IMR-90 (cell line): ENCODE measurements around the gene JMJD6. TPM values are rescaled to one million over a fixed set of nuclear protein-coding genes. Genes with fewer than 3 reads are reported as not detected.
"Not testable (repeated sequence)": the region's sequence is repeated elsewhere in the genome, so short reads cannot be mapped to it uniquely, and the experiment has no call there.

ENCODE experiments used
- ATAC-seq: fragments of 200-7000 bp; cut with Tn5 transposase; 2 replicates; pipeline ENCODE4 v1.9.1; 2020; ENCODE audit warnings: low read depth, mild to moderate bottlenecking, moderate library complexity
- BruUV-seq: library from RNA; stranded (reverse); fragments of 400-500 nt; replicated peaks from 2 replicates; lab custom pipeline; 2021; lab: Mats Ljungman, UMichigan
- CTCF ChIA-PET: fragments of 300-600 bp; formaldehyde crosslinking; extraction: SDS; loops from one replicate; lab custom pipeline; 2021; ENCODE audit warnings: antibody characterized with exemption; lab: Yijun Ruan, JAX
- POLR2A ChIA-PET: fragments of 300-600 bp; sonication (Branson Sonifier 250); formaldehyde crosslinking; loops from one replicate; lab custom pipeline; 2022; ENCODE audit warnings: antibody characterized with exemption; ENCODE audit not compliant: unreplicated experiment; lab: Charles Lee
- DNase-seq: peaks from one replicate; pipeline ENCODE4 v3.0.0; 2013
- H2AFZ ChIP-seq: replicated peaks from 2 replicates; pipeline ENCODE3; 2013; ENCODE audit warnings: low read length, mild to moderate bottlenecking; ENCODE audit not compliant: poor library complexity
- H2AK5ac ChIP-seq: 2 replicates; pipeline ENCODE4 v1.6.1; 2013; ENCODE audit warnings: low read depth, low read length, inconsistent platforms
- H2AK9ac ChIP-seq: replicated peaks from 2 replicates; pipeline ENCODE3; 2013; ENCODE audit warnings: mild to moderate bottlenecking, low read depth, low read length, moderate library complexity; ENCODE audit not compliant: poor library complexity
- H2BK120ac ChIP-seq: 2 replicates; pipeline ENCODE4 v1.6.1; 2013; ENCODE audit warnings: low read depth, low read length, inconsistent platforms
- H2BK15ac ChIP-seq: 3 replicates; pipeline ENCODE4 v1.6.1; 2013; ENCODE audit warnings: low read depth, low read length, inconsistent platforms
- H2BK20ac ChIP-seq: 2 replicates; pipeline ENCODE4 v1.6.1; 2013; ENCODE audit warnings: low read depth, mild to moderate bottlenecking, inconsistent platforms, low read length, moderate library complexity
- H2BK5ac ChIP-seq: 2 replicates; pipeline ENCODE4 v1.6.1; 2013; ENCODE audit warnings: mild to moderate bottlenecking, low read depth, low read length, inconsistent platforms; ENCODE audit not compliant: poor library complexity, severe bottlenecking
- H3K14ac ChIP-seq: replicated peaks from 2 replicates; pipeline ENCODE4 v1.6.1; 2013; ENCODE audit warnings: low read depth, low read length, inconsistent platforms
- H3K18ac ChIP-seq: 2 replicates; pipeline ENCODE4 v1.6.1; 2013; ENCODE audit warnings: low read depth, low read length, control low read depth
- H3K23ac ChIP-seq: 2 replicates; pipeline ENCODE4 v1.6.1; 2013; ENCODE audit warnings: low read depth, low read length, inconsistent platforms
- H3K27ac ChIP-seq: 2 replicates; pipeline ENCODE4 v1.5.1; 2013; ENCODE audit warnings: mild to moderate bottlenecking, control low read depth, low read length; ENCODE audit not compliant: insufficient read depth
- H3K27me3 ChIP-seq: 2 replicates; pipeline ENCODE4 v1.6.1; 2013; ENCODE audit warnings: low read length; ENCODE audit not compliant: control insufficient read depth, insufficient read depth
- H3K36me3 ChIP-seq: 2 replicates; pipeline ENCODE4 v1.6.1; 2013; ENCODE audit warnings: low read length, mixed read lengths; ENCODE audit not compliant: control insufficient read depth, insufficient read depth
- H3K4ac ChIP-seq: 2 replicates; pipeline ENCODE4 v1.6.1; 2013; ENCODE audit warnings: low read depth, low read length, inconsistent platforms
- H3K4me1 ChIP-seq: 2 replicates; pipeline ENCODE4 v1.6.1; 2013; ENCODE audit warnings: low read length, mixed read lengths; ENCODE audit not compliant: control insufficient read depth, insufficient read depth
- H3K4me2 ChIP-seq: 2 replicates; pipeline ENCODE4 v1.6.1; 2013; ENCODE audit warnings: low read depth, mild to moderate bottlenecking, control low read depth, low read length, moderate library complexity
- H3K4me3 ChIP-seq: 2 replicates; pipeline ENCODE4 v1.5.1; 2013; ENCODE audit warnings: low read depth, mild to moderate bottlenecking, control low read depth, low read length, moderate library complexity; ENCODE audit not compliant: insufficient read depth
- H3K56ac ChIP-seq: 2 replicates; pipeline ENCODE4 v1.6.1; 2013; ENCODE audit warnings: low read length, inconsistent platforms; ENCODE audit not compliant: insufficient read depth; ENCODE audit errors: extremely low read depth
- H3K79me1 ChIP-seq, 2 experiments: 2 replicates each; pipeline ENCODE4 v1.6.1; 2013; ENCODE audit warnings: low read length in 2 of 2, inconsistent platforms in 1 of 2, low read depth in 1 of 2
- H3K9ac ChIP-seq: 2 replicates; pipeline ENCODE4 v1.6.1; 2013; ENCODE audit warnings: low read depth, low read length, control low read depth
- H3K9me1 ChIP-seq: 2 replicates; pipeline ENCODE4 v1.6.1; 2013; ENCODE audit warnings: low read length, inconsistent platforms; ENCODE audit not compliant: insufficient read depth
- H3K9me3 ChIP-seq: 2 replicates; pipeline ENCODE4 v1.6.1; 2013; ENCODE audit warnings: low read length; ENCODE audit not compliant: control insufficient read depth, insufficient read depth
- H4K20me1 ChIP-seq: 2 replicates; pipeline ENCODE4 v1.6.1; 2013; ENCODE audit warnings: low read length, inconsistent platforms; ENCODE audit not compliant: insufficient read depth
- H4K5ac ChIP-seq: 2 replicates; pipeline ENCODE4 v1.6.1; 2013; ENCODE audit warnings: mild to moderate bottlenecking, low read depth, low read length, control low read depth
- H4K8ac ChIP-seq, 2 experiments: 2 replicates each; pipeline ENCODE4 v1.6.1; 2013; ENCODE audit warnings: low read depth in 2 of 2, low read length in 2 of 2, control low read depth in 1 of 2, inconsistent platforms in 1 of 2
- H4K91ac ChIP-seq: 2 replicates; pipeline ENCODE4 v1.6.1; 2013; ENCODE audit warnings: low read depth, low read length, inconsistent platforms; ENCODE audit not compliant: insufficient read depth
- CEBPB ChIP-seq: IDR thresholded peaks from 2 replicates; pipeline ENCODE4 v1.6.1; 2012; ENCODE audit warnings: low read depth, low read length, improper control_type of control experiment
- ELK1 ChIP-seq: fragments of 150-350 bp; IDR thresholded peaks from 2 replicates; pipeline ENCODE4 v1.6.1; 2016; ENCODE audit warnings: low read depth, mild to moderate bottlenecking, low read length, moderate library complexity, borderline replicate concordance
- NFE2L2 ChIP-seq: fragments of 150-350 bp; IDR thresholded peaks from 2 replicates; pipeline ENCODE4 v1.6.1; 2016; ENCODE audit warnings: low read depth, mild to moderate bottlenecking, low read length
- WGBS, 2 experiments: methylation state at CpG; one replicate each; pipeline versions ENCODE4 v1.1.5 to v1.1.7; 2013; ENCODE audit warnings: missing lambda C conversion rate in 2 of 2; ENCODE audit not compliant: insufficient read length in 1 of 2; ENCODE audit errors: extremely low coverage in 2 of 2; 5-methylcytosine and 5-hydroxymethylcytosine counted together
- dilution Hi-C: fragments of 300-500 bp; cut with HindIII; formaldehyde crosslinking; loops from one replicate; pipeline ENCODE4 v1.14.3; 2018; ENCODE audit warnings: low sequenced_read_pairs; ENCODE audit not compliant: unreplicated experiment
- in situ Hi-C: fragments of 300-500 bp; cut with MboI; formaldehyde crosslinking; loops from 3 replicates; pipeline ENCODE4 v1.14.3; 2019; ENCODE audit warnings: low sequenced_read_pairs, inconsistent platforms, mixed read lengths
- intact Hi-C: fragments of 100-400 bp; cut with micrococcal nuclease; formaldehyde crosslinking; loops from 2 replicates; pipeline ENCODE4 v1.10.0; 2022
- polyA plus RNA-seq, 3 experiments: library from polyadenylated mRNA; depleted of rRNA; stranded (reverse); fragments of >200 nt; gene quantifications; 2 replicates each; pipeline ENCODE4 v1.2.3, GENCODE V29; 2012; ENCODE audit warnings: low replicate concordance in 1 of 3
- total RNA-seq: library from RNA; depleted of rRNA; stranded (reverse); fragments of >200 nt; gene quantifications from 2 replicates; pipeline ENCODE4 v1.2.3, GENCODE V29; 2012

The JMJD6 gene
- total and polyA plus RNA-seq, 2 of the 4 experiments (the other 2 are of a cell fraction): 24.4 to 33.7 TPM

DNA sequence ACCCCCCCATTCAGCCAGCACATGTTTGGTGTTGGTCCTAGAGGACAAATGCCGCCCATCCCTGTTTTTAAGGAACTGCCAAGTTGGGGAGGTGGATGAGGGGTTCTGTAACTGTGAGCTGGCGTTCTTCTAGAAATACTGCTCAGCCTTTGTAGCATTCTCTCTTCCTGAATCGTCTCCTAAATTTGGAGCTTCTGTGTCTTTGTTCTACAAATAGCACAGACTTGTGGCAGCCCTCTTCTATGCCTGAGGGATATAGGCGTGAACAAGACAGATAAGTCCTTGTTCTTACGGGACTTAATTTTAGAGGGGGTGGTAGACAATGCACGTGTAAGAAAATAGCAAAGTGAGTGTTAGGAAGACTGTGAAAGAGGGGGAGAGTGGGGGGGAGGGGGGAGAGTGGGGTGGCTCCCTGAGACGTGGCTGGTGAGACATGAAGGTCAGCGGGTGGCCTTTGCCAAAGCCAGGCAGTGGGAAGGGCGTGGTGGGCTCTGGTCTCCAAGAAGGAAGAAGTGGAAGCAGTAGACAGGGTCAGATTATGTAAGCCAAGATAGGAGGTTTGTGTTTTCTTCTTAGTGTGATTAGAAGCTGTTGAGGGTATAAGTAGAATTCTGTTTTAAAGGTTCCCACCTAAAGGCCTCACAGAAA lies 21.4 kb upstream of the JMJD6 start:
- intact Hi-C loops: no loop called here
- H3K9ac ChIP-seq: no peak overlapping the region
- H3K27ac ChIP-seq: no peak overlapping the region

DNA sequence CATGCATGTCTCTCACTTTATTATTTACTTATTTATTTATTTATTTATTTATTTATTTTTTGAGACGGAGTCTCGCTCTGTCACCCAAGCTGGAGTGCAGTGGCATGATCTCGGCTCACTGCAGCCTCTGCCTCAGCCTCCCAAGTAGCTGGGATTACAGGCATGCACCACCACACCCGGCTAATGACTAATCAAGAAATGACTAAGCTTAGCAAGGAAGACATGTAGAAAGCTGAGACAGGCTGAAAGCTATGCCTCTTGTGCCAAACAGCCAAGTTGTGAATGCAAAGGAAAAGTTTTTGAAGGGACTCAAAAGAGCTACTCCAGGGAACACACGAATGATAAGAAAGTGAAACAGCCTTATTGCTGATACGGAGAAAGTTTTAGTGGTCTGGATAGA lies 19.4 kb upstream of the JMJD6 start:
- H4K5ac ChIP-seq, intact Hi-C loops, H3K9ac ChIP-seq, H2AFZ ChIP-seq, H2AK9ac ChIP-seq, H3K9me1 ChIP-seq, H3K4me2 ChIP-seq, H2BK5ac ChIP-seq, H3K27me3 ChIP-seq, H3K56ac ChIP-seq, H2BK15ac ChIP-seq, H3K79me1 ChIP-seq, H4K20me1 ChIP-seq, H4K91ac ChIP-seq, H3K4me1 ChIP-seq, H2BK20ac ChIP-seq, H2BK120ac ChIP-seq, in situ Hi-C loops, H3K27ac ChIP-seq, H4K8ac ChIP-seq, dilution Hi-C loops, H3K4me3 ChIP-seq, H3K18ac ChIP-seq, H3K23ac ChIP-seq, H3K4ac ChIP-seq, H2AK5ac ChIP-seq, H3K14ac ChIP-seq, POLR2A ChIA-PET, H3K9me3 ChIP-seq, BruUV-seq: not testable (repeated sequence)
- ATAC-seq: peak; percentile 49; the same call in 1 of the 2 replicates
- WGBS, 2 experiments: no CpG with 5 or more reads among the region's 6 CpGs
- peaks cover 26% of the 10 kb centered on the region for H3K36me3 ChIP-seq
- CTCF ChIA-PET: interaction anchor here (0.6 kb wide), 1 partner anchor 183 kb away, joined by 3 read pairs; no protein-coding TSS in a partner anchor
- DNase-seq: peak; percentile 54

More for the DNA sequence above, 21.4 kb upstream of the JMJD6 start:
- no peak overlapping the region for H3K4me3 ChIP-seq
- H3K56ac ChIP-seq: no peak overlapping the region
- POLR2A ChIA-PET: no interaction called here
- no peak overlapping the region for H3K4me2 ChIP-seq
- no peak for DNase-seq
- WGBS, 2 experiments: 67% methylated on average over 2 of the region's 9 CpGs; no CpG with 5 or more reads in 1 of the 2 experiments
- no peaks in the 10 kb centered on the region for H3K4me1 ChIP-seq
- CTCF ChIA-PET: no interaction called here
- H3K9me3 ChIP-seq: no peaks in the 10 kb centered on the region; the same call in 1 of the 2 replicates
- no peak for ATAC-seq
- no peak overlapping the region for H2AK9ac ChIP-seq
- H4K8ac ChIP-seq: no peak overlapping the region
- no peak for TF ChIP-seq CEBPB
- no peak for TF ChIP-seq ELK1
- TF ChIP-seq NFE2L2: no peak
- no peak overlapping the region for H3K14ac ChIP-seq
- no peak overlapping the region for H2BK5ac ChIP-seq
- BruUV-seq: no TSS peak
- H2BK15ac ChIP-seq: no peak overlapping the region
- in situ Hi-C loops (no loop called here), dilution Hi-C loops (no loop called here)
- no peak overlapping the region for H4K91ac ChIP-seq
- H3K36me3 ChIP-seq: peaks cover 27% of the 10 kb centered on the region
- 0 out of 4 replicates have a peak, but pooled peaks cover under 1 to 3% of the 10 kb centered on the region in 2 experiments for H3K79me1 ChIP-seq
- no peak overlapping the region for H3K23ac ChIP-seq
- no peaks in the 10 kb centered on the region for H4K20me1 ChIP-seq
- H3K4ac ChIP-seq: no peak overlapping the region
- no peak overlapping the region for H2AK5ac ChIP-seq
- H4K5ac ChIP-seq: no peak overlapping the region
- no peak overlapping the region for H2BK20ac ChIP-seq
- H2BK120ac ChIP-seq: no peak overlapping the region
- peaks cover 4% of the 10 kb centered on the region for H3K9me1 ChIP-seq
- H3K27me3 ChIP-seq: no peaks in the 10 kb centered on the region
- H3K18ac ChIP-seq: no peak overlapping the region
- no peak overlapping the region for H2AFZ ChIP-seq
